Stromal cell of bone marrow (primary cell): ENCODE data around the gene NLRP6.
"Not testable (repeated sequence)": the region's sequence is repeated elsewhere in the genome, so short reads cannot be mapped to it uniquely, and the experiment has no call there.

Experiments
- DNase-seq: peaks from one replicate; pipeline ENCODE4 v3.0.0-alpha.2; 2012; ENCODE audit warnings: low read depth

Gene NLRP6

DNA sequence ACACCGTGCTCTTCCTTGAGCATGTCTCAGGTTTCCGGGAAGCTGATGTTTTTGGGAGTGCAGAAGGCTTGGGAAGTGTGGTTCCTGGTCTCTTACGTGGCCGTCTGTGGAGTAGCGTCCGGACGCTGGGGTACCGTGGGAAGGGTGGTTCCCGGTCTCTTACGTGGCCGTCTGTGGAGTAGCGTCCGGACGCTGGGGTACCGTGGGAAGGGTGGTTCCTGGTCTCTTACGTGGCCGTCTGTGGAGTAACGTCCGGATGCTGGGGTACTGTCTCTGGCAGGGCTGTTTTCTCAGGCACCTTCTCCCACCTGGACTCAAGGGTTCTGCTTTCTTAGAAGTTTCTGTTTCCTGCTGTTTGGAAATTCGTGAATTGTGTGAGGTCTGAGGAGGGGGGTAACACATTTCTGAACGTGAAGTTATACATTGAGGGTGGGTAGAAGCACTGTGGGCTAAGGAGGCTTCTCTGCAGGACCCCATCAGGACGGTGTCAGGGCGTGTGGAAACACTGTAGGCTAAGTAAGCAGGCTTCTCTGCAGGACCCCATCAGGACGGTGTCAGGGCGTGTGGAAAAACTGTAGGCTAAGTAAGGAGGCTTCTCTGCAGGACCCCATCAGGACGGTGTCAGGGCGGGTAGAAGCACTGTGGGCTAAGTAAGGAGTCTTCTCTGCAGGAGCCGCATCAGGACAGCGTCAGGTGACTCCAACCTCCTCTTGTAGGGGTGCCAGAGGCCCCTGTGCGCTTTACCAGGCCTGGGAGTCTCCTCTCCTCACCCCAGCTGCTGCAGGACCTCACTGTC, 47.8 kb downstream of the NLRP6 start:
- DNase-seq, result no peak

DNA sequence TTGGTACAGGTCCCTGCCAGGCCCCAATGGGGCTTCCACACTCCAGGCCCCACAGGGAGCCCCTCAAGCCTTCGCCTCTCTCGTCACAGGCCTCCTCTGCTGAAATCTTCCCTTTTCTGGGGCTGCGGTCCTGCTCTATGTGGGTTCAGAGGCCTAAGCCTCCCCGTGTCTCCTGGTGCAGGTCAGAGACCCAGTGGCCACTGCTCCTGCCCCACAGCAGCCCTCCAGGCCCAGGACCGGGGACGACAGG, 48.3 kb downstream of the NLRP6 start:
- no peak for DNase-seq

DNA sequence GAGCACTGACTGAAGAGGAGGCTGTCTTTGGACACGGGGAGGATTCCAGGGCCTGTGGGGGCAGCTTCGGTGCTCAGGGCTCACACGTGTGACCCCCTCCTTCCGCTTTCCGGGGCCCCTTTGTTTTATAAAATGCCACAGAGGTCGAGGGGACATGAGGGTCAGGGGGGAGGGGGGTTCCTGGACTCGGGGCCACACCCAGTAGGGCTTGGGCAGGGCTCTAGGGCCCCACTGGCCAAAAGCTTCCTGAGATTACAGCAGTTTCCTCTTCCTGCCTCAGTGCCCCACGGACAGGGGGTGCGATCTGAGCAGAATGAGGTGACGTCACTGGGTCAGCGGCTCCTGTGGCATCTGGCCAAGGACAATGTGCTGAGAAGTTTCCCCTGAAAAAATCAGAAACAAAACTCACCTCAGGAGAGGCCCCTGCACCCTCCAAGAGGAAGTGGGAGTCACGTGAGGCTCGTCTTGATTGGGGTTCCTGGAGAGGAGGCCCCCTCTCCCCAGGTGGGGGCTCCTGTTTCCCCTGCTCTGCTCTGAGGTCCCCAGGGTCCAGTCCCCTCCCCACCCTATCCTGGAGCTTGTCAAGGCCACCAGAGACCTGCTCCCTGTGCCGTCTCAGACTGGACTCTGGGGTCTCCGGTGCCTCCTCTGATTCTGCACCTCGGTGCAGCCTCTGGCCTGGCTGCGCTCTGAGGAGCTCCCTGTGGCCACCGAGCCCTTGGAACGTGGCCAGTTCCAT, 48.8 kb downstream of the NLRP6 start:
- no peak for DNase-seq

DNA sequence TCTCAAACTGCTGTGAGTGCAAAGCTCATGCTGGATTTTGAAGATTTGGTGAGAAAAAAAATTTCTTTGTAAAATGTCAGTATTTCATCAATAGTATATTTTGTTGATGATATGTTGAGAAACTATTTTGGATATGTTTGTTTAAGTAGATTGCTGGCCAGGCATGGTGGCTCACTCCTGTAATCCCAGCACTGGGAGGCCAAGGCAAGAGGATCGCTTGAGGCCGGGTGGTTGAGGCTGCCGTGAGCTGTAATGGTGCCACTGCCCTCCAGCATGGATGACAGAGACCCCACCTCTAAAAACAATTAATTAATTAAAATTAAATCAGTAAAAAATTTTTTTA, 49.3 kb downstream of the NLRP6 start:
- DNase-seq, result no peak

DNA sequence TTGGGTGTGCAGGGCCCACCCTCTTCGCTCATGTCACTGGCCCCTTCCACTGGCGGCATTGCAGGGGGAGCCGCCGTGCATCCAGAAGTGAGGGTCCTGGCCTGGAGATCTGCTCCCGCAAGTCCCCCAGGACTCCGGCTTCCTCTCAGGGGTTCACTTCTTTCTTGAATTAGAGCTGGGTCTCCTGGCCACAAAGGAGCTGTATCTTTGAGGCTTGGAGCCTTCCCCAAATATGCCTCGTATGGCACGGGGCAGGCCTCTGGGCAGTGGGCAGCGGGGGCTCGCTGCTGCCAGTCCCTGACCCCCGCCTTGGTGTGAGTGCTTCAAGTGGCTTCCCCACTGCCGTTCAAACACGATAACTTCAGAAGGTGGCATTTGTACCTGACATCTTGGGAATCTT, 49.8 kb downstream of the NLRP6 start:
- no peak for DNase-seq

DNA sequence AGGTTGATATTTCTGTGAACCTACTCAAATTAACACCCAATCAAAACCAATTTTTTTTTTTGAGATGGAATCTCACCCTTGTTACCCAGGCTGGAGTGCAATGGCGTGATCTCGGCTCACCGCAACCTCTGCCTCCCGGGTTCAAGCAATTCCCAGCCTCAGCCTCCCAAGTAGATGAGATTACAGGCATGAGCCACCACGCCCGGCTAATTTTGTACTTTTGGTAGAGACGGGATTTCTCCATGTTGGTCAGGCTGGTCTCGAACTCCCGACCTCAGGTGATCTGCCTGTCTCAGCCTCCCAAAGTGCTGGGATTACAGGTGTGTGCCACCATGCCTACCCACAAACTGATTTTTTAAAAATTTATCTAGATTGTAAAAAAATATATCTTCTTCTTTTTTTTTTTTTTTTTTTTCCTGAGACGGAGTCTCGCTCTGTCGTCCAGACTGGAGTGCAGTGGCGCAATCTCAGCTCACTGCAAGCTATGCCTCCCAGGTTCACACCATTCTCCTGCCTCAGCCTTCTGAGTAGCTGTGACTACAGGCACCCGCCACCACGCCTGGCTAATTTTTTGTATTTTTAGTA, 50.4 kb downstream of the NLRP6 start:
- not testable (repeated sequence) for DNase-seq

DNA sequence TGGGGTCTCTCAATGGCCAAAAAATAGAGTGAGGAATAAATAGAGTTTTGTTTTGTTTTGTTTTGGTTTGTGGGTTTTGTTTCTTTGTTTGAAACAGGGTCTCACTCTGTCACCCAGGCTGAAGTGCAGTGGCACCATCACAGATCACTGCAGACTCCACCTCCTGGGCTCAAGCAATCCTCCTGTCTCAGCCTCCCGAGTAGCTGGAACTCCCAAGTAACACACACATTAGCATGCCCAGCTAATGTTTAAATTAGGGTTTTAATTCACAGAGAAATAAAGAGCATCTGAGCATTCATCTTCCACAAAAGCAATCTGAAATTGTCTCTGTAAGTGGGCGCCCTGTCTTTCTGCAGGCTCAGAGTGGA, 51.7 kb downstream of the NLRP6 start:
- no peak for DNase-seq

DNA sequence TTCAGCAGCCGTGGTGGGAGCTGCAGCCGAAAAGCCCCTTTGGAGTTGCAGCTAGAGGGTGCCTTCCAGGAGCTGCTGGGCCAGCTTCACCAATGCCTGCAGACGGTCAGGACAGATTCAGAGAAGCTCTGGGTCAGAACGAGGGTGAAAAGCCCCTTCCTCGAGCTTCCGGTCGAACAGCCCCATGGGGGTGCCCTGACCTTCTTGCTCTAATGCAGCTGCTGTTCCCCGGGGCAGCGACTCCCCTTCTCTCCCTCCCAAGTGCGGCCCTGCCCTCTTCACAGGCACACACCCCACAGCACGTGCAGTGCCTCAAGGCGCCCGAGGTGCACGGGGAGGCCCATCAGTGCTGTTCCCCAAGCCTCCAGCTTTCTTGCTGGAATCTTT, 52.1 kb downstream of the NLRP6 start:
- no peak for DNase-seq

DNA sequence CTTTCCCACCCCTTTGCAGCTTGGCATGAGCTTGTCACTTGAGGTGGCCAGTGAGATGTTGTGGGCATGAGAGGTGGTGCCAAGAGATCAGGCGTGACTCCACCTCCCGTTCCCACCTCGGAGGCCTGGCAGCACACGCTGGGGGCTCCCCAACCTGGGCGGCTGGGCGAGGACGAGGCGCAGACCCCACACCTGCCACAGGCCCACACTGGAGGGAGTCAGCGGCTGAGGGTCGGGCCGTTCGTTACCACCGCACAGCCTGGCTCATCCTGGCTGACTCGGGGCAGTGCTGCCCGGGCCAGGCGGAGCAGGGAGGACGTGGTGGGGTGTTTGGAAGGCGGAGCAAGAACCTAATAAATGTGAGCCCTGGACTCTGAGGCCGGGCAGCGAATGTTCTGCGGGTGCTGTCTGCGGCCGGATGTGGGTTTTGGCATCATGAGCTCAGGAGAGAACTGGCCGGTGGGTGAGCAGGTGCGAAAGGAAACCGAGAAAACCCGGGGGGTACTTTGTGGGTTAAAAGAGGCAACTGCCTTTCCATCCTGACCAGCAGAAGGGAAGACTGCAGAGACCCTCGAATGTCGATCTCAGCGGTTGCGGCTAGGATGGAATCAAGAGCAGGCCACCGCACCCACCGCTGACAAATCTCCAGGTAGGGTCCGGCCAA, 52.6 kb downstream of the NLRP6 start:
- DNase-seq, result no peak

DNA sequence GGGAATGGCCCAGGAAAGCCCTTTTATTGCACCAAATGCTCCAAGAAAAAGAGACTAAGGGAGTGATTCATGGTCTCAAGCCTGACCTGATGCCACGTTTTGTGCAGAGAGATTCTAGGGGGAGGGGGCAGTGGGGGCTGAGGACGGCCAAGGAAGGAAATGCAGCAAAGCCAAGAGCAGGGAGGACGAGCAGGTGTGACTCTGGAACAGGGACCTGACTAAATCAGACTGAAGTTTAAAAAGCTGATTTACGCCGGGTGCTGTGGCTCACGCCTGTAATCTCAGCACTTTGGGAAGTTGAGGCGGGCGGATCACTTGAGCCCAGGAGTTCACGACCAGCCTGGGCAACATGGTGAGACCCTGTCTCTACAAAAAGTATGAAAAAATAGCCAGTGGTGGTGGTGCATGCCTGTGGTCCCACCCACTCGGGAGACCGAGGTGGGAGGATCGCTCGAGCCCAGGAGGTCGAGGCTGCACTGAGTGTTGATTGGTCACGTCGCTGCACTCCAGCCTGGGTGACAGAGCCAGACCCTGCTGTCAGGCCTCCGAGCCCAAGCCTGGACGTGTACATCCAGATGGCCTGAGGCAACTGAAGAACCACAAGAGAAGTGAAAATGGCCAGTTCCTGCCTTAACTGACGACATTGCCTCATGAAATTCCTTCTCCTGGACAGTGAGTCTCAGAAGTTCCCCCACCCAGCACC, 53.3 kb downstream of the NLRP6 start:
- DNase-seq, result no peak

DNA sequence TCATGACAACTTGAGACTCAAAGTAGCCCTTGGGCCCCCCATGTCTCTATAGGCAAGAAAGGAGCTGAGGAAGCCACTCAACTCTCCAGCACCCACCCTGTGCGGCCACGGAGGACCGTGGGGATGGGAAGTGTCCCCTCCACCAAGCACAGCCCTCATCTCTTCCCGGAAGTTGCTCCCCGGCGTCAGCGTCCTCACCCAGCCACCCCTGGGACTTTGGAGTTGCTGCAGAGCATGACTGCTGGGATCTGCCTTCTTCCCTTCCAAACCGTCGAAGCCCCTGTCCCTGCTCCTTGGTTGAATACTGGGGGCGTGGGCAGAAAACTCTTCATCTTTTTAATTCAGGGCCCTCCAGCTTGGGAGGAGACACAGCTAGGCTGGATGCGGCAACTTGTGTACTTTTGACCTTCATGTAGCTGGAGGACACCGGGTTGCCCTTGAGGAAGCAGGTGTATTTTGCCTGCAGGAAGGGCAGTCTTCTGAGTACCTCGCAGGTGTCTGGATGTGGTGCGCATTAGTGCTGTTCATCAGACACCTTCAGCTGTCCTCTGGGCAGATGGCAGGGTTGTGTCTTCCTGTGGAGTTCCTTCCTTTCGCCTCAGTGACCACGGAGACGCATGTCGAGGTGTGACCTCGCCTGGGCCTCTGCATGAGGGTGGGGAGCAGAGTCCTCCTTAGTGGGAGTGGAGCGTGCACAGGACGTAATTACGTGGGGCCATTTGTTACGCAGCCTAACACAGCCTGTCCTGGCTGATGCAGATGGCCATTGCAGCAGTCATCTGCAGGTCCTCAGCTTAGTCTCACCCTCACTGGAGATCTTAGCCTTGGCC, 54.7 kb downstream of the NLRP6 start:
- DNase-seq, result no peak

DNA sequence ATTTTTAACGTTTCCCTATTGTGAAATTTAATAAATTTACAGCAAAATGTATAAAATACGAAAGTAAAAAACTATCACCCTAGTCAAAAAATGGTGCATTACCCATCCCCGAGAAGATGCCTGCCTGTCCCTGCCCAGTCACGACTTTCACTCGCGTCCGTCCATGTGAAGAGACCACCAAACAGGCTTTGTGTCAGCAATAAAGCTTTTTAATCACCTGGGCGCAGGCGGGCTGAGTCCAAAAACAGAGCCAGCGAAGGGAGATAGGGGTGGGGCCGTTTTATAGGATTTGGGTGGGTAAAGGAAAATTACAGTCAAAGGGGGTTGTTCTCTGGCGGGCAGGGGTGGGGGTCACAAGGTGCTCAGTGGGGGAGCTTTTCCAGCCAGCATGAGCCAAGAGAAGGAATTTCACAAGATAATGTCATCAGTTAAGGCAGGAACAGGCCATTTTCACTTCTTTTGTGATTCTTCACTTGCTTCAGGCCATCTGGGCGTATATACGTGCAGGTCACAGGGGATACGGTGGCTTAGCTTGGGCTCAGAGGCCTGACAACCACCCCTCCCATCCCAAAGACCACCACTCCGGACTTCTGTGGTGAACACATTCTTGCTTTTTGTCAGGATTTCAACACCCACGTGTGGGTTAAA, 55.5 kb downstream of the NLRP6 start:
- DNase-seq, result not testable (repeated sequence)

DNA sequence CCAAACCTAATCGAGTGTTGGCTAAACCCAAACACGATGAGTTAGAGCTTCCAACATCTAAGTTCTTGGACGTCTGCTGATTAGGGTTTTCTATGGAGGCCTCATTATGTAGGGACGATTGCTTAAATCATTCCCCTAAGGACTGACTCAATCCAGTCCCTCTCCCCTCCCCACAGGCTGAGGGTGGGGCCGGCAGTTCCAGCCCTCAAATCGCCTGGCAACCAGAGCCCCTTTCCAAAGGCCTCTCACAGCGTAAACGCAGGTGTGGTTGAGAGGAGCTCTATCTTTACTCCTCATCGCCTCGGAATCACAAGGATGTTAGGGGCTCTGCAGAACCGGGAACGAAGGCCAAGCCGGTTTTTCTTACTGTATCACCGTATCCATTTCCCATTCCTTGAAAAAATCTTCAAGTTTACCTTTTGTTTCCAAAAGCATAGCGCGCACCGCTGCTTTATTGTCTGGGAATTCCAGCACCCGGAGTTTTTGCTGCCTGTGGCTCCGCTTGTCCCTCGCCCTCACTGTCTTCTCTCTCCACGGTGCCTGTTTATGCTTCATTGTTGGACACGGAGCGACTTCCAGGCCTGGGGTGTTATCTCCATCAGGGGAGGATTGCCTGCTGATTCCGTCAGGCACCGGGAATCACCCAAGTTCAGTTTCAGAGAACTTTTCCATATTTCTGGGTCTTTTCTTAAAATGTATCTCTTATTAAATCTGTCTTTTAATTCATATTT, 56.2 kb downstream of the NLRP6 start:
- DNase-seq, result no peak
